MM.1S (cell line): ENCODE data around the gene THUMPD3.

ENCODE experiments used
- EZH2phosphoT487 ChIP-seq: fragments of 300-600 bp; sonication (generic); IDR thresholded peaks from 2 replicates; pipeline ENCODE4 v1.6.1; 2018; ENCODE audit warnings: antibody characterized with exemption, low read length
- TF ChIP-seq, protein P1 (sequence below): fragments of 300-600 bp; sonication (generic); IDR thresholded peaks from 2 replicates; pipeline ENCODE4 v1.5.1; 2016; ENCODE audit warnings: antibody characterized with exemption, low read length, mixed read lengths

DNA sequence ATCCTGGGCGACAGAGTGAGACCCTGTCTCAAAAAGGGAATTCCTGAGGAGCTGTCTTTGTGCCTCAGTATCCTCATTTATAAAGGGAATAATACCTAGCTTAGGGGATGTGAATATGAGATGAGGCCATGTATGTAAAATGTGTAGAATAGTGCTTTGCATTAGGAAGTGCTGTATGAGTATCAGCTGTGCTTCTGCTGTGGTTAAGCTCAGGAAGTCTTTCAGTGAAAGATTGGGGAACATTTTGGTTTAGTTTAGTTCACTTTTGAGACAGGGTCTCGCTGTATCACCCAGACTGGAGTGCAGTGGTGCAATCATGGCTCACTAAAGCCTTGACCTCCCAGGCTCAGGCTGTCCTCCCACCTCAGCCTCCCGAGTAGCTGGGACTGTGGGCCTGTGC lies 10.6 kb downstream of the THUMPD3 start:
- TF ChIP-seq, protein P1, sequence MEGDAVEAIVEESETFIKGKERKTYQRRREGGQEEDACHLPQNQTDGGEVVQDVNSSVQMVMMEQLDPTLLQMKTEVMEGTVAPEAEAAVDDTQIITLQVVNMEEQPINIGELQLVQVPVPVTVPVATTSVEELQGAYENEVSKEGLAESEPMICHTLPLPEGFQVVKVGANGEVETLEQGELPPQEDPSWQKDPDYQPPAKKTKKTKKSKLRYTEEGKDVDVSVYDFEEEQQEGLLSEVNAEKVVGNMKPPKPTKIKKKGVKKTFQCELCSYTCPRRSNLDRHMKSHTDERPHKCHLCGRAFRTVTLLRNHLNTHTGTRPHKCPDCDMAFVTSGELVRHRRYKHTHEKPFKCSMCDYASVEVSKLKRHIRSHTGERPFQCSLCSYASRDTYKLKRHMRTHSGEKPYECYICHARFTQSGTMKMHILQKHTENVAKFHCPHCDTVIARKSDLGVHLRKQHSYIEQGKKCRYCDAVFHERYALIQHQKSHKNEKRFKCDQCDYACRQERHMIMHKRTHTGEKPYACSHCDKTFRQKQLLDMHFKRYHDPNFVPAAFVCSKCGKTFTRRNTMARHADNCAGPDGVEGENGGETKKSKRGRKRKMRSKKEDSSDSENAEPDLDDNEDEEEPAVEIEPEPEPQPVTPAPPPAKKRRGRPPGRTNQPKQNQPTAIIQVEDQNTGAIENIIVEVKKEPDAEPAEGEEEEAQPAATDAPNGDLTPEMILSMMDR: no peak
- no peak for TF ChIP-seq EZH2phosphoT487
